PC-3 (cell line): ENCODE data around the gene CSMD2. TPM values are rescaled to one million over a fixed set of nuclear protein-coding genes. Genes with fewer than 3 reads are reported as not detected.

ENCODE experiments used
- ATAC-seq: fragments of 200-7000 bp; cut with Tn5 transposase; 2 replicates; pipeline ENCODE4 v1.9.1; 2020; ENCODE audit warnings: mild to moderate bottlenecking, moderate library complexity
- BruUV-seq: library from RNA; stranded (reverse); fragments of 400-500 nt; replicated peaks from 2 replicates; lab custom pipeline; 2021; lab: Mats Ljungman, UMichigan
- CTCF ChIA-PET: fragments of 300-600 bp; sonication (Branson Sonifier 250); formaldehyde crosslinking; loops from one replicate; lab custom pipeline; 2022; ENCODE audit warnings: antibody characterized with exemption; lab: Charles Lee
- POLR2A ChIA-PET: fragments of 300-600 bp; sonication (Branson Sonifier 250); formaldehyde crosslinking; loops from one replicate; lab custom pipeline; 2022; ENCODE audit warnings: antibody characterized with exemption; ENCODE audit not compliant: unreplicated experiment; lab: Charles Lee
- DNase-seq: peaks from one replicate; pipeline ENCODE4 v3.0.0-alpha.2; 2015
- H2AFZ ChIP-seq: fragments of 300-600 bp; sonication (generic); 2 replicates; pipeline ENCODE4 v1.6.0; 2016; ENCODE audit warnings: antibody characterized with exemption, low read length
- H3F3A ChIP-seq: fragments of 300-600 bp; sonication (generic); one replicate; pipeline ENCODE4 v1.6.0; 2017; ENCODE audit warnings: antibody characterized with exemption, low read length, control low read depth, mild to moderate bottlenecking; ENCODE audit not compliant: unreplicated experiment
- H3K27ac ChIP-seq: fragments of 300-600 bp; sonication (generic); 2 replicates; pipeline ENCODE4 v1.5.1; 2016; ENCODE audit warnings: mild to moderate bottlenecking, low read length
- H3K27me3 ChIP-seq: fragments of 300-600 bp; sonication (generic); 2 replicates; pipeline ENCODE4 v1.6.1; 2016; ENCODE audit warnings: low read length, mixed read lengths
- H3K36me3 ChIP-seq: fragments of 300-600 bp; sonication (generic); 2 replicates; pipeline ENCODE4 v1.6.1; 2016; ENCODE audit warnings: low read depth, mixed run types, low read length, mixed read lengths
- H3K4me1 ChIP-seq: fragments of 300-600 bp; sonication (generic); 2 replicates; pipeline ENCODE4 v1.5.1; 2016; ENCODE audit warnings: low read length; ENCODE audit not compliant: insufficient read depth
- H3K4me2 ChIP-seq: fragments of 300-600 bp; sonication (generic); 2 replicates; pipeline ENCODE4 v1.6.0; 2016; ENCODE audit warnings: low read length
- H3K4me3 ChIP-seq: fragments of 300-600 bp; sonication (generic); 2 replicates; pipeline ENCODE4 v1.5.1; 2016; ENCODE audit warnings: mild to moderate bottlenecking, low read length, mixed read lengths
- H3K79me2 ChIP-seq: fragments of 300-600 bp; sonication (generic); 2 replicates; pipeline ENCODE4 v1.6.1; 2017; ENCODE audit warnings: low read length, mixed read lengths
- H3K9ac ChIP-seq: fragments of 300-600 bp; sonication (generic); 2 replicates; pipeline ENCODE4 v1.6.0; 2016; ENCODE audit warnings: mild to moderate bottlenecking, low read length
- H3K9me2 ChIP-seq: fragments of 300-600 bp; sonication (generic); replicated peaks from 2 replicates; pipeline ENCODE4 v1.6.1; 2016; ENCODE audit warnings: mixed run types, low read length, mixed read lengths
- H3K9me3 ChIP-seq: fragments of 300-600 bp; sonication (generic); 2 replicates; pipeline ENCODE4 v1.6.1; 2016; ENCODE audit warnings: low read length, mixed read lengths
- H4K20me1 ChIP-seq: fragments of 300-600 bp; sonication (generic); 2 replicates; pipeline ENCODE4 v1.6.1; 2016; ENCODE audit warnings: low read length, mixed read lengths
- CTCF ChIP-seq: fragments of 300-600 bp; sonication (generic); conservative IDR thresholded peaks from 2 replicates; pipeline ENCODE4 v1.5.1; 2017; ENCODE audit warnings: antibody characterized with exemption, low read depth, mild to moderate bottlenecking, low read length
- EZH2 ChIP-seq: fragments of 300-600 bp; sonication (generic); IDR thresholded peaks from one replicate; pipeline ENCODE4 v1.6.1; 2017; ENCODE audit warnings: antibody characterized with exemption, mild to moderate bottlenecking, low read length; ENCODE audit not compliant: unreplicated experiment
- EZH2phosphoT487 ChIP-seq: fragments of 300-600 bp; sonication (generic); IDR thresholded peaks from 2 replicates; pipeline ENCODE4 v1.6.1; 2018; ENCODE audit warnings: mild to moderate bottlenecking, antibody characterized with exemption, low read length, borderline replicate concordance
- intact Hi-C: fragments of 100-400 bp; cut with micrococcal nuclease; formaldehyde crosslinking; loops from 2 replicates; pipeline ENCODE4 v1.9.0; 2023
- total RNA-seq: library from RNA; depleted of rRNA; stranded (reverse); fragments of >200 nt; gene quantifications from 2 replicates; pipeline ENCODE4 v1.2.3, GENCODE V29; 2014

The CSMD2 gene
- total RNA-seq, 1 experiment from 2014 or later = not detected

GRCh38 chr1:33668695-33669094 is 496.3 kb downstream of the CSMD2 start:
- CTCF ChIA-PET = no interaction called here
- H2AFZ ChIP-seq = no peak overlapping the region
- H3K9me3 ChIP-seq = no peaks in the 10 kb centered on the region
- no TSS peak for BruUV-seq
- H3K27me3 ChIP-seq = peaks cover 61% of the 10 kb centered on the region
- intact Hi-C loops = no loop called here
- H3K27ac ChIP-seq = no peak overlapping the region
- H4K20me1 ChIP-seq = no peaks in the 10 kb centered on the region
- TF ChIP-seq EZH2 = no peak
- no peak for TF ChIP-seq EZH2phosphoT487
- TF ChIP-seq CTCF = no peak
- POLR2A ChIA-PET = no interaction called here
- no peak overlapping the region for H3K4me2 ChIP-seq
- no peaks in the 10 kb centered on the region for H3F3A ChIP-seq
- no peaks in the 10 kb centered on the region for H3K9me2 ChIP-seq
- no peak for DNase-seq
- no peak overlapping the region for H3K9ac ChIP-seq
- H3K4me1 ChIP-seq = no peaks in the 10 kb centered on the region
- H3K79me2 ChIP-seq = no peaks in the 10 kb centered on the region
- H3K4me3 ChIP-seq = no peak overlapping the region
- H3K36me3 ChIP-seq = no peaks in the 10 kb centered on the region
- ATAC-seq = no peak

- POLR2A ChIA-PET = no interaction called here
Observed at GRCh38 chr1:33667386-33668282, 497.4 kb downstream of the CSMD2 start.

More at GRCh38 chr1:33667386-33668282, 497.4 kb downstream of the CSMD2 start:
- no TSS peak for BruUV-seq
- no peak for ATAC-seq
- no peaks in the 10 kb centered on the region for H4K20me1 ChIP-seq
- DNase-seq = no peak
- no peaks in the 10 kb centered on the region for H3F3A ChIP-seq
- no peak overlapping the region for H3K4me3 ChIP-seq
- no peak overlapping the region for H3K27ac ChIP-seq
- TF ChIP-seq EZH2 (no peak), CTCF (no peak), EZH2phosphoT487 (no peak)
- no peaks in the 10 kb centered on the region for H3K36me3 ChIP-seq
- intact Hi-C loops = no loop called here
- H3K9me3 ChIP-seq = no peaks in the 10 kb centered on the region
- H3K4me2 ChIP-seq = no peak overlapping the region
- no peak overlapping the region for H2AFZ ChIP-seq
- CTCF ChIA-PET = no interaction called here
- no peaks in the 10 kb centered on the region for H3K4me1 ChIP-seq
- peaks cover 70% of the 10 kb centered on the region for H3K27me3 ChIP-seq
- no peaks in the 10 kb centered on the region for H3K79me2 ChIP-seq
- no peak overlapping the region for H3K9ac ChIP-seq
- H3K9me2 ChIP-seq = no peaks in the 10 kb centered on the region
